NCI-H1092 treated with DMSO at 0.1 percent for 48 hours (cell line): Measurements from ENCODE around the gene SCAPER.

Experiments used
- DNase-seq: peaks from one replicate; lab custom pipeline; 2025; lab: John Stamatoyannopoulos, UW

The SCAPER gene

DNA sequence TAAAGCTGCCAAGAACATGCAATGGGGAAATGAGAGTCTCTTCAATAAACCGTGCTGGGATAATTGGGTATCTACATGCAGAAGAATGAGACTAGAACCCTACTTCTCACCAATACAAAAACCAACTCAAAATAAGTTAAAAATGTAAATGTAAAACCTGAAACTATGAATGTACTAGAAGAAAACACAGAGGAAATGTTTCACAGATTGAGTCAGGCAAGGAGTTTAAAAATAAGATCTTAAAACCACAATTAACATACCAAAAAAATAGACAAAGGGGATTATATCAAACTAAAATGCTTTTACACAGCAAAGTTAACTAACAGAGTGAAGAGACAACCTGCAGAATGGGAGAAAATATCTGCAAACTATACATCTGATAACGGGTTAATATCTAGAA lies 478.2 kb downstream of the SCAPER start:
- DNase-seq, result no peak

DNA sequence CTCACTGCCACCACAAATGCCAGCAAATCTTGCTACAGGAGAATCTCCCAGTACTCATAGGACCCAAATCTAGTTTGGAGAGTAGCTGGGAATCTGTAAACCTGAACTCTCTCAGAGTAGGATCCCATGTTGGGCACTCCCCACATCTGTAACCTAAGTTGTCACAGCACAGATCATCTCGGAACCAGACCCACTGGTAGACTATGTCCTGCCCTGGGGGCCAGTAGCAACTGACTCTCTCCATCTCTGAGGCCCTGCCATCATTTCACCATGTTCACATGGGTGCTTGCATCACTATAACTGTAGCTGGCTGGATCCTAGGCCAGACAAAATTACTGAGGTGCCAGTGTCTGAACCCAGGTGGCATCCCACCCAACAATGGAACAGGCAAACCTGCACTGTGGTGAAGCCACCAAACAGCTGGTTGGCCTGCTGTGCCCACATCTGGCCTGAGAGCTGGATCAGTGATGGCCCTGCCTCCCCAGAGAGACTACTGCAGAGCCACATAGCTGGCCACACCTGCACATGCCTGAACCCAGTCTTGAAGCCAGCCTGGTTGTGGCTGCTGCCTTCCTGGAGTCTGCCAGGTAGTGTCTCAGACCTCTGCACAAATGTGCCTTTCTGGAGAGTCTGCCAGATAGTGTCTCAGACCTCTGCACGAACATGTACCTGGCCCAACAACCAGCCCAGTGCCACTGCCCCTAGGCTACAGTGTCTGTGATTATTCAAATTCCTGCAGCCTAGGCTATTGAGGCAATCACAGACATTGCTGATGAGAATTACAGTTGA lies 486.6 kb downstream of the SCAPER start:
- DNase-seq, result no peak

- DNase-seq, result peak; percentile 7
These were observed 503.9 kb downstream of the SCAPER start for GRCh38 chr15:76401285-76401684.

DNA sequence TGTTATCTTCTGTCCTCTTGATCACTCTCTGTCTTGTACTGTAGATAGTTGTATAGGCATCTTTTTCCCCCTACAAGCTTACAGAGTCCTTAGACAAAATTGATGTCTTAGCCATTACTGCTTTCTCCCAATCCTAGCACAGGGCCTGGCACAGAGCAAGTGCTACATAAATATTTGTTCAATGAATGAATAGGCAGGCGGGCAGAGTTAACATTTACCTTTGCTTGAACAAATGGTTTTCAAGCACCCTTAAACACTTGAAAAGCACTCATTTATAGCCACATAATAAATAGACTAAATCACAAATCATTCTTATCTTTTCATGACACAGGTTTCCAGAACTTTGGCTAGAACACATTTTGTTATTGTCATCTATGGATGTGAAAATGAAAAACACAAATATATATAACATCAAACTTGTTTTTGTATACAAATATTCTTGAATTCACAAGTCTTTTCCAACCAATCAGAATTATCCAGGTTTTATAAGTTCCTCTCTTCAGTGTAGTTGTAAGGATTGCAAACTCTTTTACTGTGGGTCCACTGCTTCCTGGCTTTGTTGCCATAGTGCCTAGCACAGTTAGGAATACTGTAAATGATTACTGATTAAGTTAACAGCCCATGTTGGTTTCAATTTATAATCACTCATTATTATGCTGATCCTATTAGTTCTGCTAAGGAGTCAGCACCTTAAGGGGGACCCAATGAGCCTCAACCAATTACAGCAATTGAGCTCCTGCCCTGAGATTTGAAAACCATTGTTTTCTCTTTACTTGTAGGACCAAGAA lies 506.6 kb downstream of the SCAPER start:
- peak; percentile 90 for DNase-seq

DNA sequence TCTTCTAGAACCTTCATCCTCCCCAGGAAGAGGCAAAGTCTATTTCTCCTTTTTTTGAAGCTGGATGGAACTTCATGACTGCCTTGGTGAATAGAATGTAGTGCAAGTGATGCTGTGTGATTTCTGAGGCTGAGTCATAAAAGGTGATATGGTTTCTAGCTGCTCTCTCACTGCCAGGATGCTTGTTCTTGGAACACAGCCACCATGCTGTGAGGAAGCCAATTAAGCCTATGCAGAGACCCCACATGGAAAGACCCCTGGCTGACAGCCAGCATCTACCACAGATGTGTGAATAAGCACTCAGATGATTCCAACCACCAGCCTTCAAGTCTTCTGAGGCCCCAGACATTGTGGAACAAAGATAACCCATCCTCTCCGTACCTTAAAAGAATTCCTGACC lies 511.5 kb downstream of the SCAPER start:
- peak; percentile 82 for DNase-seq

- no peak for DNase-seq
These were observed 513.3 kb downstream of the SCAPER start for GRCh38 chr15:76391847-76392246.

GRCh38 chr15:76391309-76391708 lies 513.8 kb downstream of the SCAPER start:
- DNase-seq, result no peak

- no peak for DNase-seq
These were observed 514.6 kb downstream of the SCAPER start for GRCh38 chr15:76390571-76390970.

DNA sequence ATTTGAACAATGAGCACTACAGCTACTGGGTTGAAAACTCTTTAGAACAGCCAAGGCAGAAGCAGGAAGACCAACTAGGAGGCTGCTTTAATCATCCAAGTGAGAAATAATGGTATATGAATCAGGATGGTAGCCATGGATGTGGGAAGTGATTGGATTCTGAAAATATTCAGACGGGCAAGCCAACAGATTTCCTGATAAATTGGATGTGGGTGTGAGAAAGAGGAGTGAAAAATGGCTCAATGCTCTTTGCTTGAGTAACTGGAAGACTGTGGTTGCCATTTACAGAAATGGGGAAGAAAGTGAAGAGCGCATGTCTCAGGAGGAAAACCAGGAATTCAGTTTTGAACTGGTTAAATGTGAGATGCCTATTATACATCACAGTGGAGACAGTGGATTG lies 518.2 kb downstream of the SCAPER start:
- no peak for DNase-seq

- no peak for DNase-seq
These were observed 519.0 kb downstream of the SCAPER start for GRCh38 chr15:76386178-76386577.

DNA sequence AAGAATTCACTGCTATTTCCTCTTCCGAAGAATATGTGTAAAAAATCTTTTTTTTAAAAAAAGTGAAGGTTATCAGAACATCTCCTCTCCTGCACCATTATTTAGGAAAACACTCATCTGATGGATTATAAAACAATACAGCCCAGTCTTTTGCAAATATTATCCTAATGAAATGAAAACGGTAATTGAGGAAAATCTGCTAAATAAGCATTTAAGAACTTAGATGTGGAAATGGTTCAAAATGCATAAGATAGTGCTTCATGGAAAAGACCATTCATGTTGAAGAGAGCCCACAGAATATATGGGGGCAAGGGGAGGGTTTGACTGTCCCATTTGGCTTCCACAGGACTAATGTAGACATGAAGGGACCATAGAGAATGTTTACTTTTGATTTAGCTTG lies 520.7 kb downstream of the SCAPER start:
- no peak for DNase-seq

DNA sequence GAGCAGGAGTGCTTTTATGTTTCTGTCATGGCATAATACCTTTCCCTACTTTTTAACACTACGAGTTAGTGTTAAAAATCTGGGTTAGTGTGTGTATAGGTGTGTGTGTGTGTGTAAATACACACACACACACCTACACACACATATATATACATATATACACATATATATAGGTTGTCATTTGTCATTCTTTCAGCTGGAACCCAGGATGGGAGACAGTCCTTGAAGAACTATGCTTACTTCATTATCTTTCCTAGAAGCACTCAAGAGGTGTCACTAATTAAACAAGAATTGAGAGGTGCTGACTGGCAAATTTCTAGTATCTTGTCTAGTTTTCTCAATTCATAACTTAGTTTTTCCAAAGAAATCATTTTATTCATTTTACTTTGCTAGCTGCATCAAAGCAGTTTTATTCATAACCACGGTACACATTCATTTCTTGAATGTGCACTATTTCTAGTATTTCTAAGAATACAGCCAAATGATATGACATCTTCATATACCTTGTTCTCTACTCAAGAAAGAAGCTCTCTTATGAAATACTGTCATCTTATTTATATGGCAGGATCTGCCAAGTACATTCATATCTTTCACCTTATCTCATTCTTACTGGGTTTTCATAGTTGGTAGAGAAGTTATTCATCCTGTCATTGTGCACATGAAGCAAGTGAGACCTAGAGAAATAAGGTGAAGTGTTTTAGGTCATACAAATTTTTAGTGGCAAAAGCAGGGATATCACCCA lies 522.0 kb downstream of the SCAPER start:
- no peak for DNase-seq

DNA sequence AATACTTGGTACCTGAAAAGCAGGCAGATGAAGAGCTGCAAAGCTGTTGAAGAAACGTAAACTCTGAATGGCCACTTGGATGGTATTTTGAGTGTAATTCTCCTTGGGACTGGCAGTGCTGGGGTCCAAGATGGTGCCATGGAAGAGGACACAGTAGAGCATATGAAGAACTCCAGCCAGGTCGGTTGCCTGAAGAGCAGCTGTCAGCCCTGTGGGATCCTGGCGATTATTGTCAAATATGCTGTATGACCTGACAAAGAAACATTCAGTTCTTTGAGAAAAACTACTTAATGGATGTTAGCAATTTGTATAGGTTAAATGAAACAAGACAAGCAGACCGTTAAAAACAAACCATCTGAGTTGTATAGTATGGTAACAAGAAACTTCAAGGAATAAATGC lies 523.8 kb downstream of the SCAPER start:
- DNase-seq, result no peak

DNA sequence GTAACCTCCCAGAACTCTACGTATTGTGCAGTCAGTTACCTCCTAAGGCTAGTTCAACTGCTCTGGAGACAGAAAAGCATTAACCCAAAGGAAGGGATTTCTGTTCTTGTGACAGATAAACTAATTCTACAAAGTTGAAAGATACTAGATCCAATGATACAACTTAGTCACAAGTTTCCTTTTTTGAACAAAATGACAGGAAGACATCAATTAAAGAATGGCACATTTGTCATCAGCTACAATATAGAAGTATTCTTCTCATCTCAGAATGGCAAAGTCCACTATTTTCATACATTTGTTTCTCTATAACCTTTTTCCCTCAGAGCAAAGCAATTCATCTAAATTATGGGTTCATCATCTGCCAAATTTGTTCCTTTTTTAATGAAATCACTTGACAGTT lies 524.9 kb downstream of the SCAPER start:
- DNase-seq, result no peak

DNA sequence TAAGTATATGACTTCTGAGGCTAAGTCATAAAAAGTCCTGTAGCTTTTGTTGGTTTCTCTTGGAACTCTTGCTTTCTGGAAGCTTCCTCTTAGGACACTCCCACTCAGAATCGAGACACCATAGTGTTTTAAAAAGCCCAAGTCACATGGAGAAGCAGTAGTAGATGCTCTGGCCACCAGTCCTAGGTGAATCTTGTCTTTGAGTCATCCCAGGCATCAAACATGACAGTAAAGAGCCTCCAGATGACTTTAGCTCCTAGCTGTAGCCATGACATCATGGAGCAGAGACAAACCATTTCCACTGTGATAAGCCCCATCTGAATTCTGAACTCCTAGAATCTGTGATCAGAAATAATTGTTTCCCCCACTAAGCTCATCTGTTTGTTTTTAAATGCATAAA lies 526.4 kb downstream of the SCAPER start:
- DNase-seq, result no peak

- no peak for DNase-seq
These were observed 527.4 kb downstream of the SCAPER start for GRCh38 chr15:76377751-76378150.

DNA sequence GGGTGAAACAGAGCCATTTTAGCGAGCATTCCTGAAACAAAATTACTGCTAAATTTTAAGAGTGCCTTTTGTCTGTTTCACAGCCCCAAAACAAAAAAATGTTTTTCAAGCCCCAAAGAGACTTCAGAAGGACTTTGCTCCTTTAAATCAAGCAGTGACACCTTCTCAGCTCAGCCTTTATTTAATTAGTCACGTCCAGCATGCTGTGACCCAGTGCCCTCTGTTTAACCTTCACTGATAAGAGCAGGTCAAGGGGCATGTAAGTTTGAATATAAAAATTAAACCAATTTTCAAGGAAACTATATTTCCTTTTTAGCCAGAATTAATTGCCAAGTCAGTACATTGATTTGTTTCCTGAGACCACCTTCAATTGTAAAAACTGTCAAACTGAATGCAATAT lies 527.9 kb downstream of the SCAPER start:
- no peak for DNase-seq

DNA sequence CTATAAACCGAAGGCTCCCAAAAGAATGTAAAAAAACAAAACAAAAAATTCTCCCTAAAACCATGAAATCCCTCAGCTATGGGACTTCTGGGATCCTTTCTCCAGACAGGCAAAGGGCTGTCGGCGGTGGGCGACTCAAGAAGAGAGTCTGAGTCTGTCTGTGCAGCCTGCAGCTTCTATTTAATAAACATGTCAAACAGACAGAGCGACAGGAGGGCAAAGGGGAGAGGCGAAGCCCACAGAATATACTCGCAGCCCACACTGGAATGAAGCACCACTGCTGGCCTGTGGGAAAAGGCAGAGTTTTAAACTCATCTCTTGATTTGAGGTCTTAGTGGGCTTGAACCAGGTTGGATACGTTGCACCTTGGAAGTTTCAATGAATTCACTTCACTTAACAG lies 528.3 kb downstream of the SCAPER start:
- no peak for DNase-seq

DNA sequence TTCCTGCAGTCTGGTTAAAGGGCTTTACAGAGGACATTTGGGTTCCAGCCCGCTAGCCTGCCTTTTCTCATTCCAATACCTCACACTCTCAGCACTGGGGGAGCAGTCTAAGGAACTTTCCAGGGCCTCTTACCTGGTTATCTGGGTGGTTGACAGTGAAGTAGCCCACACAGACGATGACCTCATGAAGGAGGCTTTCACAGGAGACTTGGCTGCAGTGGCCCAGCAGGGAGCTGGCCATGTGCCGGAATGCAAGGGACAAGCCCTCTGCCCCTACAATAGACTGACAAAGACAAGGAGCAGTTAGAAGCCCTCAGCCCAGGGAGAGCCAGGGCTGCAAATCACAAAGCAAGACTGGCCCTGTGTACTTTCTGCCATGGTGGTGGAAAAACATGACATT lies 529.1 kb downstream of the SCAPER start:
- DNase-seq, result no peak

GRCh38 chr15:76368122-76368621 lies 537.0 kb downstream of the SCAPER start:
- no peak for DNase-seq

- DNase-seq, result no peak
These were observed 538.4 kb downstream of the SCAPER start for GRCh38 chr15:76366714-76367113.

GRCh38 chr15:76363251-76363650 lies 541.9 kb downstream of the SCAPER start:
- DNase-seq, result no peak

DNA sequence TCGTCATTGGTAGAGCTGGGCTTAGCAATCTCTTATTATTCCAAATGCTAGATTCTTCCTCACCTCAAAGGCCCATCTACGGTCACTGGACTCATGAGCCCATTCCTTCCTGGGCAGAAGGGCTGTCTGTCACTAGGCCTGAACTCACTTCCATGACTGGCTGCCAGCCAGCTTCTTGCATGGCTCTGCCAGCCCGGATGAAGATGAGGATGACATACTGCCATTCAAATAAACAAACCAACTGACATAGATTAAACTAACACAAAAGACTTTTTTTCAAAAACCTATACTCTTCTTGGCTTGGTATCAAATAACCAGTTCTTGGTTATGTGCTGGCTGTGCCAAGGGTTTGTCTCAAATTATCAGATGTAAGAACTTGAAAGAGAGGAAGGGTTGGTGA lies 544.7 kb downstream of the SCAPER start:
- no peak for DNase-seq
